T-cell (primary cell): Measurements from ENCODE around the gene RACGAP1. TPM values are rescaled to one million over a fixed set of nuclear protein-coding genes. Genes with fewer than 3 reads are reported as not detected.

ENCODE experiments used
- ATAC-seq, 4 experiments: fragments of 200-7000 bp in 3 of 4; fragments of 150-1000 bp in 1 of 4; cut with Tn5 transposase; replicated peaks in 1 of 4; 1 replicate in 3 of 4; 2 replicates in 1 of 4; pipeline ENCODE4 v1.10.0; 2021; ENCODE audit warnings: moderate library complexity in 3 of 4, mild to moderate bottlenecking in 2 of 4, moderate number of reproducible peaks in 1 of 4
- CTCF ChIA-PET, 2 donors: fragments of 300-600 bp; sonication (Branson Sonifier 250); formaldehyde crosslinking; loops; one replicate each; lab custom pipeline; 2022; ENCODE audit warnings: antibody characterized with exemption in 2 of 2; lab: Charles Lee
- POLR2A ChIA-PET, 2 donors: fragments of 300-600 bp; sonication (Branson Sonifier 250); formaldehyde crosslinking; loops; one replicate each; lab custom pipeline; 2022; ENCODE audit warnings: antibody characterized with exemption in 2 of 2; lab: Charles Lee
- DNase-seq, 35 experiments: peaks; one replicate each; pipeline versions ENCODE4 v3.0.0 to v3.0.0-alpha.2; 2013 to 2023
- H3K27ac ChIP-seq: one replicate; pipeline ENCODE4 v1.5.1; 2013; ENCODE audit warnings: low read length
- H3K27me3 ChIP-seq, 2 experiments: replicated peaks in 1 of 2; 1 replicate in 1 of 2; 2 replicates in 1 of 2; pipeline versions ENCODE4 v1.6.1 to v1.7.0; 2013; ENCODE audit warnings: low read length in 1 of 2, mixed read lengths in 1 of 2; ENCODE audit not compliant: control insufficient read depth in 2 of 2, insufficient read depth in 2 of 2; ENCODE audit errors: extremely low read depth in 1 of 2
- H3K36me3 ChIP-seq, 2 donors: 1 replicate in 1 of 2; 2 replicates in 1 of 2; pipeline versions ENCODE4 v1.6.1 to v1.7.0; 2013; ENCODE audit warnings: low read length in 1 of 2; ENCODE audit not compliant: control insufficient read depth in 2 of 2, insufficient read depth in 1 of 2; ENCODE audit errors: extremely low read depth in 1 of 2
- H3K4me1 ChIP-seq, 2 experiments: 1 replicate in 1 of 2; 2 replicates in 1 of 2; pipeline versions ENCODE4 v1.6.1 to v1.7.0; 2013; ENCODE audit warnings: low read length in 2 of 2, mixed read lengths in 1 of 2; ENCODE audit not compliant: insufficient read depth in 2 of 2, control insufficient read depth in 1 of 2; ENCODE audit errors: extremely low read depth in 1 of 2
- H3K4me3 ChIP-seq, 2 donors: 1 replicate in 1 of 2; 2 replicates in 1 of 2; pipeline versions ENCODE4 v1.5.1 to v1.7.0; 2013; ENCODE audit warnings: mild to moderate bottlenecking in 2 of 2, low read length in 1 of 2, moderate library complexity in 1 of 2; ENCODE audit not compliant: control insufficient read depth in 1 of 2; ENCODE audit errors: extremely low read depth in 1 of 2
- H3K9me3 ChIP-seq: 2 replicates; pipeline ENCODE4 v1.7.0; 2013
- H3K27ac Mint-ChIP-seq, 2 donors: one replicate each; pipeline ENCODE4 v1.8.0; 2020 to 2021; ENCODE audit warnings: mild to moderate bottlenecking in 2 of 2, mixed read lengths in 2 of 2
- H3K27me3 Mint-ChIP-seq, 2 donors: one replicate each; pipeline ENCODE4 v1.8.0; 2021 to 2022; ENCODE audit warnings: mixed read lengths in 2 of 2
- H3K36me3 Mint-ChIP-seq: one replicate; pipeline ENCODE4 v1.8.0; 2021; ENCODE audit warnings: mixed read lengths
- H3K4me1 Mint-ChIP-seq, 3 donors: one replicate each; pipeline ENCODE4 v1.8.0; 2020 to 2022; ENCODE audit warnings: mixed read lengths in 3 of 3, mild to moderate bottlenecking in 1 of 3
- H3K4me3 Mint-ChIP-seq, 3 donors: one replicate each; pipeline ENCODE4 v1.8.0; 2020 to 2022; ENCODE audit warnings: mild to moderate bottlenecking in 3 of 3, mixed read lengths in 3 of 3, moderate library complexity in 3 of 3
- H3K9me3 Mint-ChIP-seq, 3 donors: one replicate each; pipeline ENCODE4 v1.8.0; 2020 to 2022; ENCODE audit warnings: mixed read lengths in 3 of 3
- WGBS: methylation state at CpG from one replicate; pipeline ENCODE4 v1.1.5; 2013; ENCODE audit warnings: missing lambda C conversion rate; ENCODE audit not compliant: insufficient coverage; 5-methylcytosine and 5-hydroxymethylcytosine counted together
- total RNA-seq, 35 experiments: library from RNA in 6 of 35; stranded (reverse) in 6 of 35; fragments of 120-200 nt in 1 of 35; gene quantifications; one replicate each; pipeline versions ENCODE4 v1.2.1 to v1.2.4 and lab custom pipeline; 2013 to 2026

RACGAP1 gene
- total RNA-seq, 5 donors from 2014 or later (not counting 1 experiment from before 2014, with no cell fraction given): 5.5 to 14.8 (median 13.9) TPM

GRCh38 chr12:49969651-49970429 is 55.5 kb downstream of the RACGAP1 start:
- no peak overlapping the region for H3K4me3 Mint-ChIP-seq

GRCh38 chr12:49969027-49969426 is 56.3 kb downstream of the RACGAP1 start:
- H3K4me1 Mint-ChIP-seq: peaks cover 4 to 6% (median 4%) of the 10 kb centered on the region in 3 donors
- 67% methylated on average over 5 of the region's 5 CpGs for WGBS
- peaks cover 12 to 27% of the 10 kb centered on the region in 2 donors for H3K27me3 Mint-ChIP-seq
- Histone ChIP-seq H3K4me1 (peaks cover 0 to 16% of the 10 kb centered on the region in 2 experiments), H3K9me3 (no peaks in the 10 kb centered on the region), H3K4me3 (no peak overlapping the region), H3K36me3 (no peaks in the 10 kb centered on the region), H3K27ac (no peak overlapping the region), H3K27me3 (peaks cover 0 to 80% of the 10 kb centered on the region in 2 experiments)
- H3K27ac Mint-ChIP-seq: no peak overlapping the region
- ATAC-seq (no peak), DNase-seq (no peak)
- CTCF ChIA-PET: interaction anchor here in 1 of 2 donors (0.6 kb wide), 1 partner anchor 160 kb away, joined by 5 read pairs; no protein-coding TSS in a partner anchor
- H3K36me3 Mint-ChIP-seq: no peaks in the 10 kb centered on the region
- POLR2A ChIA-PET: no interaction called here
- H3K4me3 Mint-ChIP-seq: no peak overlapping the region
- H3K9me3 Mint-ChIP-seq: no peaks in the 10 kb centered on the region

More at GRCh38 chr12:49969651-49970429, 55.5 kb downstream of the RACGAP1 start:
- CTCF ChIA-PET: interaction anchor here in 1 of 2 donors (0.7 kb wide), 1 partner anchor 443 kb away, joined by 5 read pairs; no protein-coding TSS in a partner anchor
- WGBS: 67% methylated on average over 10 of the region's 12 CpGs
- Histone ChIP-seq H3K9me3 (no peaks in the 10 kb centered on the region), H3K4me1 (peaks cover 0 to 16% of the 10 kb centered on the region in 2 experiments), H3K27ac (no peak overlapping the region), H3K36me3 (no peaks in the 10 kb centered on the region), H3K4me3 (no peak overlapping the region), H3K27me3 (peaks cover 0 to 72% of the 10 kb centered on the region in 2 experiments)
- DNase-seq (no peak), ATAC-seq (no peak)
- Mint-ChIP-seq H3K4me1 (peaks cover 4 to 6% (median 4%) of the 10 kb centered on the region in 3 donors), H3K9me3 (no peaks in the 10 kb centered on the region), H3K27ac (no peak overlapping the region), H3K36me3 (no peaks in the 10 kb centered on the region), H3K27me3 (peaks cover 6 to 19% of the 10 kb centered on the region in 2 donors)
- POLR2A ChIA-PET: no interaction called here

GRCh38 chr12:49968471-49968870 is 56.8 kb downstream of the RACGAP1 start:
- Mint-ChIP-seq H3K4me3 (peak overlapping the region in 1 of 3 donors; percentile 79), H3K4me1 (peaks cover 4 to 6% (median 4%) of the 10 kb centered on the region in 3 donors), H3K36me3 (no peaks in the 10 kb centered on the region), H3K9me3 (no peaks in the 10 kb centered on the region), H3K27ac (no peak overlapping the region), H3K27me3 (peaks cover 15 to 33% of the 10 kb centered on the region in 2 donors)
- peaks cover 0 to 85% of the 10 kb centered on the region in 2 experiments for H3K27me3 ChIP-seq
- H3K9me3 ChIP-seq: no peaks in the 10 kb centered on the region
- DNase-seq: no peak
- WGBS: 85% methylated on average over 3 of the region's 6 CpGs
- no peak overlapping the region for H3K27ac ChIP-seq
- no peak for ATAC-seq
- H3K4me1 ChIP-seq: peaks cover 0 to 16% of the 10 kb centered on the region in 2 experiments
- H3K36me3 ChIP-seq: no peaks in the 10 kb centered on the region
- POLR2A ChIA-PET: interaction anchor here (0.5 to 0.6 kb wide), 2 partner anchors 146 to 198 kb away, joined by 3 read pairs; no protein-coding TSS in a partner anchor
- CTCF ChIA-PET: interaction anchor here (0.6 to 3.4 kb wide), 4 partner anchors 10 to 87 kb away, joined by 4 to 24 read pairs (median 4); no protein-coding TSS in a partner anchor
- H3K4me3 ChIP-seq: no peak overlapping the region

- 29% methylated on average over 12 of the region's 15 CpGs for WGBS
- H3K36me3 Mint-ChIP-seq: no peaks in the 10 kb centered on the region
- CTCF ChIA-PET: interaction anchor here (0.6 to 3.4 kb wide), 12 partner anchors 11 to 389 kb away, joined by 3 to 24 read pairs (median 4); no protein-coding TSS in a partner anchor
- H3K4me3 Mint-ChIP-seq: peak overlapping the region; percentile 55 to 79 (median 64)
- Histone ChIP-seq H3K27ac (no peak overlapping the region), H3K9me3 (no peaks in the 10 kb centered on the region), H3K4me1 (peaks cover 0 to 16% of the 10 kb centered on the region in 2 experiments), H3K36me3 (no peaks in the 10 kb centered on the region), H3K27me3 (peaks cover 0 to 89% of the 10 kb centered on the region in 2 experiments), H3K4me3 (peak overlapping the region; percentile 48 to 60)
- H3K27me3 Mint-ChIP-seq: peaks cover 19 to 39% of the 10 kb centered on the region in 2 donors
- no peak overlapping the region for H3K27ac Mint-ChIP-seq
- DNase-seq (no peak), ATAC-seq (peak in 3 of 4 experiments; percentile 6 to 25 (median 17))
- peaks cover 4 to 6% (median 4%) of the 10 kb centered on the region in 3 donors for H3K4me1 Mint-ChIP-seq
- H3K9me3 Mint-ChIP-seq: no peaks in the 10 kb centered on the region
- POLR2A ChIA-PET: interaction anchor here in 1 of 2 donors (0.5 kb wide), 1 partner anchor 146 kb away, joined by 3 read pairs; no protein-coding TSS in a partner anchor
Measured at GRCh38 chr12:49967777-49968250, 57.5 kb downstream of the RACGAP1 start.

DNA sequence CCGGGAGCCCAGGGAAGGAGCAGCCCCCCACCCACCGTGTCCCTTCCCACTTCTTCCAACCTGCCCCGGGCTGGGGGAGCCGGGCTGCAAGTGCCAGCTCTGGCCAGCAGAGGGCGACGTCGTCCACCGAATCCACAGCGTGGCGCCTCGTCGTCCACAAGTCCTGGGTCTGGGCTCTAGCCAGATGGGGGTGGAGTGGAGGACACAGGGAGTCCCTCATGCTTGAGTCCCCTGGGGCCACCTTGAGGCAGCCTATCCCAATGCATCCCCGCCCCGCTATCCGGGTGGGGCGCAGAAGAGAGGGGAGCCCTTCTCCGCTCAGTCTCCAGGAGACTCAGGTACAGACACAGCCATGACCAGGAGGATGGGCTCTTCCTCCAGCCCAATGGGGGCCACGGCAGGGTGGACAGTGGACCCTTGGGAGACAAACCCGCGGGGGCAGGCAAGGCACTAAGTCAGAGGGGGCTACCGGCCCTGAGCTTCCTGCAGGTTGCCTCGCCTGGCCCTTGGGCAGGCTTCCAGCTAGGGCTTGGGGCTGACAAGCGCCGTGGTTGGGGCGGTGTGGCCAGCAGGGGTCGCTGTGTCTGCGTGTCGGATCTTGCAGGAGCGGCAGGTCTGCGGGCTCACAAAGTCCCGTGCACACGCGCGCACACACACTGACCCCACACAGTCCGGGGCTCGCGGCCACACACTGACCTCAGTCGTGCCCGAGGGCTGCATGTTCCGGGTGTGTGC is 58.1 kb downstream of the RACGAP1 start:
- H3K36me3 Mint-ChIP-seq: no peaks in the 10 kb centered on the region
- H3K4me1 ChIP-seq: peaks cover 0 to 16% of the 10 kb centered on the region in 2 experiments
- no peak overlapping the region for H3K27ac Mint-ChIP-seq
- ChIA-PET CTCF (interaction anchor here (0.6 to 3.4 kb wide), 18 partner anchors 11 to 389 kb away, joined by 3 to 24 read pairs (median 3); partner anchors contain the start of gene RACGAP1 (in 1 of the 2)), POLR2A (no interaction called here)
- no peak overlapping the region for H3K27ac ChIP-seq
- H3K4me3 ChIP-seq: peak overlapping the region; percentile 48 to 60
- ATAC-seq (peak; percentile 84 to 88 (median 84)), DNase-seq (peak; percentile 72 to 96 (median 89))
- H3K9me3 Mint-ChIP-seq: no peaks in the 10 kb centered on the region
- H3K27me3 Mint-ChIP-seq: peaks cover 24 to 44% of the 10 kb centered on the region in 2 donors
- WGBS: 3% methylated on average over 36 of the region's 40 CpGs
- peak overlapping the region; percentile 55 to 79 (median 64) for H3K4me3 Mint-ChIP-seq
- H3K36me3 ChIP-seq: no peaks in the 10 kb centered on the region
- peaks cover 4 to 6% (median 6%) of the 10 kb centered on the region in 3 donors for H3K4me1 Mint-ChIP-seq
- H3K27me3 ChIP-seq: peaks cover 0 to 89% of the 10 kb centered on the region in 2 experiments
- H3K9me3 ChIP-seq: no peaks in the 10 kb centered on the region
